ENCODE data around the gene KDM2A. TPM values are rescaled to one million over a fixed set of nuclear protein-coding genes. Genes with fewer than 3 reads are reported as not detected.

The KDM2A gene
- total RNA-seq, 1 experiment from 2014 or later: 120 TPM

GRCh38 chr11:67306769-67307544, 187.9 kb downstream of the KDM2A start:
- H3F3A ChIP-seq (ENCODE audit: insufficient read depth, low read depth): peaks cover 45% of the 10 kb centered on the region
- no peaks in the 10 kb centered on the region for H3K9me2 ChIP-seq (ENCODE audit: insufficient read depth)
- H3K9me3 ChIP-seq (ENCODE audit: insufficient read depth, low read depth): no peaks in the 10 kb centered on the region
- TF ChIP-seq CTCF (conservative IDR thresholded peaks at IDR 0.05) (no peak), EZH2 (IDR thresholded peaks at IDR 0.05; ENCODE audit: low read depth) (no peak)
- ChIA-PET POLR2A (ENCODE audit: unreplicated experiment) (no interaction called here), CTCF (no interaction called here)
- no peak overlapping the region for H3K4me2 ChIP-seq
- peaks cover 43% of the 10 kb centered on the region for H3K4me1 ChIP-seq (replicated peaks; ENCODE audit: insufficient read depth)
- H3K27ac ChIP-seq: no peak overlapping the region
- H3K27me3 ChIP-seq (ENCODE audit: insufficient read depth, low read depth): no peaks in the 10 kb centered on the region
- no peaks in the 10 kb centered on the region for H4K20me1 ChIP-seq (ENCODE audit: insufficient read depth)
- peaks cover 27% of the 10 kb centered on the region for H3K79me2 ChIP-seq (ENCODE audit: low read depth)
- no peak overlapping the region for H2AFZ ChIP-seq
- no TSS peak for BruUV-seq (replicated peaks)
- no peak for DNase-seq
- peaks cover 5% of the 10 kb centered on the region; the same call in 1 of the 2 replicates for H3K36me3 ChIP-seq (ENCODE audit: low read depth)
- intact Hi-C loops (cut with micrococcal nuclease; ENCODE audit: unreplicated experiment): no loop called here
- H3K4me3 ChIP-seq: no peak overlapping the region

DNA sequence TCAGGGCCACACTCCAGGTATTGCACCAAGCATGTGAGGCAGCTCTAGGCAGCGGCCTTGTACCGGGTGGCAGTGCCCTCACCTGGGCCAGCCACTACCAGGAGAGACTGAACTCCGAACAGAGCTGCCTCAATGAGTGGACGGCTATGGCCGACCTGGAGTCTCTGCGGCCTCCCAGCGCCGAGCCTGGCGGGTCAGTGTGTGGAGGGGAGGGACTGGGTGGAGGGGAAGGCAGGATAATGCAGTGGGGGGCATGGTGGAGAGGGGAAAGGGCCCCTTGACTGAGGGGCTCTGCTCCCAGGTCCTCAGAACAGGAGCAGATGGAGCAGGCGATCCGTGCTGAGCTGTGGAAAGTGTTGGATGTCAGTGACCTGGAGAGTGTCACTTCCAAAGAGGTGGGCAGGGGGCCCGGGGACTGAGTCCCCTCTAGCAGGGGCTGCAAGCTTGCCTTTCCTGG, 188.5 kb downstream of the KDM2A start:
- CTCF ChIA-PET: no interaction called here
- POLR2A ChIA-PET (ENCODE audit: unreplicated experiment): interaction anchor here (0.7 kb wide), 1 partner anchor 19 kb away, joined by 6 read pairs; the partner anchor contains the start of gene ANKRD13D

More for the DNA sequence above, 188.5 kb downstream of the KDM2A start:
- no peaks in the 10 kb centered on the region for H3K9me2 ChIP-seq (ENCODE audit: insufficient read depth)
- H3K27ac ChIP-seq: no peak overlapping the region
- H3K9me3 ChIP-seq (ENCODE audit: insufficient read depth, low read depth): no peaks in the 10 kb centered on the region
- no TSS peak for BruUV-seq (replicated peaks)
- H4K20me1 ChIP-seq (ENCODE audit: insufficient read depth): no peaks in the 10 kb centered on the region
- H3K36me3 ChIP-seq (ENCODE audit: low read depth): peaks cover 5% of the 10 kb centered on the region; the same call in 1 of the 2 replicates
- peaks cover 27% of the 10 kb centered on the region for H3K79me2 ChIP-seq (ENCODE audit: low read depth)
- H3F3A ChIP-seq (ENCODE audit: insufficient read depth, low read depth): peaks cover 46% of the 10 kb centered on the region
- no peak overlapping the region for H2AFZ ChIP-seq
- DNase-seq: no peak
- H3K27me3 ChIP-seq (ENCODE audit: insufficient read depth, low read depth): no peaks in the 10 kb centered on the region
- H3K4me1 ChIP-seq (replicated peaks; ENCODE audit: insufficient read depth): peaks cover 43% of the 10 kb centered on the region
- intact Hi-C loops (cut with micrococcal nuclease; ENCODE audit: unreplicated experiment): no loop called here
- H3K4me2 ChIP-seq: no peak overlapping the region
- no peak overlapping the region for H3K4me3 ChIP-seq
- no peak for TF ChIP-seq EZH2 (IDR thresholded peaks at IDR 0.05; ENCODE audit: low read depth)

Other genes starting within 250 kb of the KDM2A start
- 34.9 and 38.9 TPM in 2 replicates for gene PC, start 160.9 kb upstream of the KDM2A start, total RNA-seq (2021)
- gene C11orf86, start 144.0 kb upstream of the KDM2A start, total RNA-seq (2021): not detected in 2 replicates
- 11.1 and 12.3 TPM in 2 replicates for gene SYT12, start 96.1 kb upstream of the KDM2A start, total RNA-seq (2021)
- 127 and 156 TPM in 2 replicates for gene RHOD, start 62.4 kb upstream of the KDM2A start, total RNA-seq (2021)
- gene GRK2, start 147.2 kb downstream of the KDM2A start, total RNA-seq (2021): 76.7 and 102 TPM in 2 replicates
- 79.6 and 93.2 TPM in 2 replicates for gene ANKRD13D, start 170.0 kb downstream of the KDM2A start, total RNA-seq (2021)
- 97.8 and 124 TPM in 2 replicates for gene SSH3, start 184.3 kb downstream of the KDM2A start, total RNA-seq (2021)
- 67.1 and 83.7 TPM in 2 replicates for gene POLD4, start 234.3 kb downstream of the KDM2A start, total RNA-seq (2021)